ENCODE data around the gene ADAM12.

- TF ChIP-seq CTCF (IDR thresholded peaks at IDR 0.05), result no peak
- TF ChIP-seq POLR2A (IDR thresholded peaks at IDR 0.05), result no peak
Measured at GRCh38 chr10:126405239-126405775, 17.0 kb upstream of the ADAM12 start.

Data from suprapubic skin (tissue), 3 donors.